Stimulated activated CD8-positive, alpha-beta memory T cell treated with anti-CD3 and anti-CD28 coated beads, Interleukin-12 subunit alpha, Interleukin-12 subunit beta, amount 100 ng/mL, for 4 hours (primary cell): ENCODE data around the gene CCDC134.

Source experiments
- DNase-seq: peaks from one replicate; pipeline ENCODE4 v3.0.0-alpha.2; 2020; ENCODE audit warnings: low read depth

Gene CCDC134

GRCh38 chr22:41787331-41787730 is 13.1 kb upstream of the CCDC134 start:
- no peak for DNase-seq

GRCh38 chr22:41793871-41794270 is 6.6 kb upstream of the CCDC134 start:
- no peak for DNase-seq

- no peak for DNase-seq
Measured at GRCh38 chr22:41798736-41799135, 1.7 kb upstream of the CCDC134 start.

- no peak for DNase-seq
Measured at GRCh38 chr22:41799486-41800347, 762 bp upstream of the CCDC134 start.

GRCh38 chr22:41801147-41801819 is 804 bp downstream of the CCDC134 start:
- no peak for DNase-seq

- DNase-seq: no peak
Measured at GRCh38 chr22:41801886-41802285, 1.4 kb downstream of the CCDC134 start.

DNA sequence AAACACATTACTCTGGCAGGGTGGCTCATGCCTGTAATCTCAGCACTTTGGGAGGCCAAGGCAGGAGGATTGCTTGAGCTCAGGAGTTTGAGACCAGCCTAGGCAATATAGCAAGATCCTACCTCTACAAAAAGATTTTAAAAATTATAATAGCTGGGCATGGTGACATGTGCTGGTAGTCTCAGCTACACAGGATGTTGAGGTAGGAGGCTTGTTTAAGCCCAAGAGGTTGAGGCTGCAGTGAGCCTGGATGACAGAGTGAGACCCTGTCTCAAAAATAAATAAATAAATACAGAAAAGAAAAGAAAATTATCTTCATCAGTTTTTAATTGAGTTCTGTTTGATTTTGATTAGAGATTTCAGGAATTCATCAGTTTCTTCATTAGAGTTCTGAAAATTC is 5.2 kb downstream of the CCDC134 start:
- DNase-seq: no peak

GRCh38 chr22:41808400-41808799 is 7.9 kb downstream of the CCDC134 start:
- DNase-seq: no peak

DNA sequence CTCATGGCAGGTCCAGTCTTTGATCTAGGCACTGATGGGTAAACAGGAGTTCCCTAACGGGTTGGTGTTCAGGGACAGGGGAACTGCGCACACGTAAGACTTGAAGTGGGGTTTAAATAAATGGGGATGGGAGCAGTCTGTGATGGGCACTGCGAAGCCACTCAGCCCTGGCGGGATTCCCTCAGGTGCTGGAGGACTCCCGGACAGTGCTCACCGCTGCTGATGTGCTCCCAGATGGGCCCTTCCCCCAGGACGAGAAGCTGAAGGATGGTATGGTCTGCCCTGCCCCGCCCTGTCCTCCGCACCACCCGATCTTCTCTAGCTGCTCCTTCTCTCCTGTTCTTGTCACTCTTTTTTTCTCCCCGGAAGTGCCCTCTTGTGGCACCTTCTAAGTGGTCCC is 9.5 kb downstream of the CCDC134 start:
- DNase-seq: no peak

GRCh38 chr22:41812805-41813545 is 12.5 kb downstream of the CCDC134 start:
- DNase-seq: no peak

DNA sequence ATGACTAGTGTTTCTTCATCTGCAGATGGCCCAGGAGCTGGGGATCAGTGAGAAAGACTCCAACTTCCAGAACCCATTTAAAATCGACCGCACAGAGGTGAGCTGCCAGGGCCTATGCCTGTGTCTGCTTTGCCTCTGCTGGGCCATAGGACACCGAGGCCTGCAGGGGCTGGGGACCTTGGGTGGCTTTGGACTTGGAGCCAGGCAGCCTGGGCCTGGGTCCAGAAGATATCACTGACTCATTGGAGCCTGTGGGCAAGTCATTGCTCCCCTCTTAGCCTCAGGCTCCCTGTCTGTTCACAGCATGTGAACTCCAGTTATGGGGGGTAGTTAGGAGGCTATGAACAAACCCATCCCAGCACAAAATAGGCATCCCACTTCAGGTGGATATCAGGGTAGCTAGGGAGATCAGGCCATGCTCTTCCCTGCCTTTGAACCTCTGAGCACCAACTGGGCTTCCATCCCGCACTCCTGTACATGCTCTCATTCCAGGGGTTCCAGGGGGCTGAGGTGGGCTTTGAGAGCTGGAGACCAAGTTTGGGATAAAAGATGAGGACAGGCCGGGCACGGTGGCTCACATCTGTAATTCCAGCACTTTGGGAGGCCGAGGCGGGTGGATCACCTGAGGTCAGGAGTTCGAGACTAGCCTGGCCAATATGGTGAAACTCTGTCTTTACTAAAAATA is 13.4 kb downstream of the CCDC134 start:
- DNase-seq: no peak

GRCh38 chr22:41815716-41816115 is 15.2 kb downstream of the CCDC134 start:
- no peak for DNase-seq

DNA sequence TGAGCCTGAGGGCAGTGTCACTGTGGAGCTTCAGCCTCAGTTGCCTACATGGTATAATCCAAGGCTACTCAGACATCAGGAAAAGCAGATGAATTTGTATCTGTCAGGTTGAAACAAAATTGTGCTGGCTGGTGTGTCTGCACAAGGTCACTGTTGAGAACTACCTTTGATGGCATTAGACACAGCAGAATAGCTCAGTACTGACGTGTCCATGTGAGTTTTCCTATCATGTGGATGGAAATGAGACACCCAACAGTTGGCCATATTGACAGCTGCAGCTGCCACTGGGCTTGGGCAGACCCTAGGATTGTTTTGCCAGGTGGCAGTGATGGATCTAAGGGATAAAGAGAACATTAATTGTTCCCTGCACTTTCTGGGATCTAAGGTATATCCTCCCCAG is 15.8 kb downstream of the CCDC134 start:
- DNase-seq: no peak

GRCh38 chr22:41816871-41817270 is 16.4 kb downstream of the CCDC134 start:
- DNase-seq: no peak

GRCh38 chr22:41818011-41818410 is 17.5 kb downstream of the CCDC134 start:
- DNase-seq: no peak

- DNase-seq: no peak
Measured at GRCh38 chr22:41818596-41818995, 18.1 kb downstream of the CCDC134 start.

DNA sequence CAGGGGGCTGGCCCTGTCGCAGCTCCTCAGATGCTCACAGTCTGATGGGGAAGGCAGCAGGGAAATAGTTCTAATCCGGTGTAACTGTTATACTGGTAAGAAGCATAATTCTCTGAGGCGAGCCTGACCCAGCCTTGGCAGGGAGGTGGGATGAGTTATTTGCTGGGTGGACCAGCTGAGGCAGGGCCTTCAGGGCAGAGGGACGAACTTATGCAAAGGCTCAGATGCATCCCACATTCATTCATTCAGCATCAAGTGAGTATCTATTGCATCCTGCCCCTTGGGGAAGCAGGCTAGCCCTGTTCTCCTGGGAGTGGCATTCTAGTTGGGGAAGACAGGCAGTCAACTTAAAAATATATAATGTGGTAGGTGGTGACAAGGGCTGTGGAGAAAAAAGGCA is 18.8 kb downstream of the CCDC134 start:
- no peak for DNase-seq

DNA sequence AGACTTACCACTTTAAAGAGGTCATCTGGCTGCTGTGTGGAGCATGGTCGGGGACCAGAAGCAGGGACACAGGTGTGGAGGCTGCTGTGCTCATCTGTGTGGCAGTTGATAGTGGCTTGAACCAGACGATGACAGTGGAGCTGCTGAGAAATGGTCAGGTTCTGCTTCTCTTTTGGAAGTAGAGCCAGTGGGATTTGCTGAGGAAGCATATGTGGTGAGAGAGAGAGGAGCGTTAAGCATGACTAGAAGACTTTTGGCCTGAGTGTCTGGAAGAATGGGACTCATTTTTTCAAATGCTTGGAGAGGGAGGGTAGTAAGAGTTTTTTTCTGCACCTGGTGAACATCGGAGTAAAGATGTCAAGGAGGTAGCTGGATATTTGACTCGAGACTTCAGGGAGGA is 20.0 kb downstream of the CCDC134 start:
- no peak for DNase-seq

DNA sequence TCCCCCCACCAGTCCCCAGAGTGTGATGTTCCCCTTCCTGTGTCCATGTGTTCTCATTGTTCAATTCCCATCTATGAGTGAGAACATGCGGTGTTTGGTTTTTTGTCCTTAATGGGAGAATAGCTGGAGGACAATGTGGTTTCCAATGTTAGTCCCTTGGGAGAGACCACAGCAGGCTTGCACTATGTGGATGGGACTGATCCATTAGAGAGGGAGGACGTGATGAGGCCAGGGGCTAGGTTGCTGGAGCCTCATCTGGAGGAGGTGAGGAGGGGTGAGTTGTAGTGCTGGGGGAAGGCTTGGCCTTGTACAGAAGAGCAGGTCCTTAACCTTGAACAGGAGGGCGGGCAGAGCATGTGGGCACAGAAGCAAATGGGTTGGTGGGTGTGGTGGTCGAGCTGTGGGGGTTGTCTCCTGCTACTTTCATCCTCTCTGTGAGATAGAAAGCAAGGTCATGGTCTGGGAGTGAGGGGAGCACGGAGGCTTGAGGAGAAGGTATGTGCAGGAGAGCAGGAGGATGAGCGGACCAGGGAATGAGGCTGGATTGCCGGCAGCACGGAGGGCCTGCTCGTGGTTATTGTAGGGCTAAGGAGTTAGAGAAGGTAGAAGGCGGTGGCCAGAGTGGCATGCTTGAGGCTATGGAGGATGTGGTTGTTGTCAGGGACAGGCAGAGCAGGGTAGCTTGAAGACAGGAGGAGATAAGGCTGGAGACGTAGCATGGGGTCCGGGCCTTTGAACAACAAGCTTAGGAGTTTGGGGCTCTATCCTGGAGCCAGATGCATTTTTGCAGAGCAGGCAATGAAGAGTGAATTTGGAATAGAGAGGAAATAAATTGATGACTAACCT is 21.2 kb downstream of the CCDC134 start:
- DNase-seq: no peak

DNA sequence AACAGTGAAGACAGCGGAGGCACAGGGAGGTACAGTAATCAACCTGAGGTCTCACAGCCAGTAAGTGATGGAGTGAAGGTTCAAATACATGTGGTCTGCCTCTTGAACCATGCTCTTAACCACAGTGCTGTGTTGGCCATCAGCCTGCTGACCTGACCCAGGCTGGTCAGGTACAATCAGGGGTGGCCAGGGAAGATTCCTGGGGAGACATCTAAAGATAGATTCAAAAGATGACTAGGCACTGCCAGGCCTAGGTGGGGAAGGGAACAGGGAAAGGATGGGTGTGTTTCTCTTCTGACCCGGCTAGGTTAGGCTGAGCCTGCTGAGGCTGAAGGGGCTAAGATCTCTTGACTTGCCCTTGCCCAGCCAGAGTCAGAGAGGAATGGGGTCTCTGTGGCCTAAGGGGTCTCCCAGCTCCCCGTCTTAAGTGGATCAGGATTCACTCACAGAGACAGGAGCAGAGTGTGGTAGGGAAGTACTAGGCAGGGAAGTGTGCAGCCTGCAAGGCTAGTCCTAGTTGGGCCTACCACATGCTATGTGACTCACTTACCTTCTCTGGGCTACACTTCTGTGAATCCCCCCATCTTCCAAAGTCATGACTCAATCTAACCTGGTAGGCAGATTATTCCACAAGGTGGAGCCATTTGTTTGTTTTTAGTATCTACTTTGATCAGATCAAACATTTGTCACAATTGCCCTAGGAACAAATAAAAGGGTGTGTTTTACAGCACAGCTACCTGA is 22.0 kb downstream of the CCDC134 start:
- no peak for DNase-seq

- no peak for DNase-seq
Measured at GRCh38 chr22:41823797-41824196, 23.3 kb downstream of the CCDC134 start.
